GM19023 (cell line): ENCODE results near the gene MAP3K13.

Source experiments
- ATAC-seq: cut with Tn5 transposase; IDR thresholded peaks from one replicate; pipeline ENCODE4 v1.9.1; 2021; ENCODE audit warnings: mild to moderate bottlenecking, moderate library complexity; ENCODE audit not compliant: unreplicated experiment

Gene MAP3K13, protein sequence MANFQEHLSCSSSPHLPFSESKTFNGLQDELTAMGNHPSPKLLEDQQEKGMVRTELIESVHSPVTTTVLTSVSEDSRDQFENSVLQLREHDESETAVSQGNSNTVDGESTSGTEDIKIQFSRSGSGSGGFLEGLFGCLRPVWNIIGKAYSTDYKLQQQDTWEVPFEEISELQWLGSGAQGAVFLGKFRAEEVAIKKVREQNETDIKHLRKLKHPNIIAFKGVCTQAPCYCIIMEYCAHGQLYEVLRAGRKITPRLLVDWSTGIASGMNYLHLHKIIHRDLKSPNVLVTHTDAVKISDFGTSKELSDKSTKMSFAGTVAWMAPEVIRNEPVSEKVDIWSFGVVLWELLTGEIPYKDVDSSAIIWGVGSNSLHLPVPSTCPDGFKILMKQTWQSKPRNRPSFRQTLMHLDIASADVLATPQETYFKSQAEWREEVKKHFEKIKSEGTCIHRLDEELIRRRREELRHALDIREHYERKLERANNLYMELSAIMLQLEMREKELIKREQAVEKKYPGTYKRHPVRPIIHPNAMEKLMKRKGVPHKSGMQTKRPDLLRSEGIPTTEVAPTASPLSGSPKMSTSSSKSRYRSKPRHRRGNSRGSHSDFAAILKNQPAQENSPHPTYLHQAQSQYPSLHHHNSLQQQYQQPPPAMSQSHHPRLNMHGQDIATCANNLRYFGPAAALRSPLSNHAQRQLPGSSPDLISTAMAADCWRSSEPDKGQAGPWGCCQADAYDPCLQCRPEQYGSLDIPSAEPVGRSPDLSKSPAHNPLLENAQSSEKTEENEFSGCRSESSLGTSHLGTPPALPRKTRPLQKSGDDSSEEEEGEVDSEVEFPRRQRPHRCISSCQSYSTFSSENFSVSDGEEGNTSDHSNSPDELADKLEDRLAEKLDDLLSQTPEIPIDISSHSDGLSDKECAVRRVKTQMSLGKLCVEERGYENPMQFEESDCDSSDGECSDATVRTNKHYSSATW

DNA sequence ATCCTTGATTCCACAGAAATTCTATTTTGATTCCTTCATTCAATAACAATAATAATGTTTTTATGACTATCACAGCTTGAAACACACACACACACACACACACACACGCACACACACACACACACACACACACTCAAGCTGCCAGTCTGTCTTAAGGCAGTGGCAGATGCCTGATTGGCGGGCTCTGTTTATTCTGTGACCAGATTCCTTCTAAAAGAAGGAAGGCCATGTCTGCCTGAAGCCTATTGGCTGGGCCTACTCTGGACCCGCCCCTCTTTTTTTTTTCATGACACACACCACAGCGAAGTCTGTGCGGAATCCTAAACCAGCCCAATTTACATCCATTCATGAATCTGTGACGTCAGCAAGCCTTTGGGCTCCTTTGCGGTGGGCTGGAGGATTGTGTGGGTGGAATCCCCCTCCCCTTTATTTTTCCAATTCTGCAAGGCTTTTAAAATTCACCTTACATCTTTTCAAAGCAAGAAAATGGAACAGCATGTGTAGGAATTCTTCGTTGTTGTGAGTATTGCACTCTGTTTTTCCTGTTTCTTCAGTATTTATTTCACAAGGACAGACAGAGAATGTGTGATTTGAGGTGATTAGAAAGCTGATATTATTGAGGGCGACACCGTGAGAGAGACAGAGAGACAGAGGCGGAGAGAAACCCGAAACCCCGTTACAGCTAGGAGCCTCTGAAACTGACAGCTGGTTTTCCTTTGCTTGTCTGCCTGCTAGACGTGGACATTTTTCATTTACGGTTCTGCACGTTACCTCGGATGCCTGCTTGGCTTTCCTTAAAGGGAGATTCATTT, at the start of gene MAP3K13:
Gene MAP3K13, plus strand, starts transcription at position 287 of the 812 bp plus-strand sequence. CDS start 65,446 bp downstream, outside the sequence.
- ATAC-seq: peak; percentile 98

DNA sequence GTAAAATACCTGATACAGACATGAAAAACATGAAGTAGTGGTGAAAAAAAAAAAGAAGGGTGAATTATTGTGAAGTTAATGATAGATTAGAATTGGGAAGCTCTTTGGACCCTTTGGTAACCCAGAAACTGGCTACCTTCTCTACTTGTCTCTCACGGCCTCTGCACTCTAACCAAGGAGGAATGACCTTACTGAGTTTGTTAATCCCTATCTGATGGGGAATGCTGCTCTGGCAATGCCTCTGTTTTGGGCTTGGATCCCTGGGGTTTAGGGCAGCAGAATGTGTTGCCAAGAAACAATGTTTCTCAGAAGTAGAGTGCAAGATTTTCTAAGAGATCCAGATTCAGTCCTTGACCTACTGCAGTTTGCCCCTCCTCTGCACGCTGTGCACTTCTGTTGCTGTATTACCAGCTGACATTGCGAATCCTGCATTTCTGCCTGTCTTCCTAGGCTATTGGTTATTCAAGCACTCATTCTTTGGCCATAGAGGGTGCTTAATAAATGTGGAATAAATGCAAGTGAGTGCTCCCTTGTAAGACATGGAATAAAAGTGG, 49.2 kb upstream of the MAP3K13 start:
- ATAC-seq: no peak

DNA sequence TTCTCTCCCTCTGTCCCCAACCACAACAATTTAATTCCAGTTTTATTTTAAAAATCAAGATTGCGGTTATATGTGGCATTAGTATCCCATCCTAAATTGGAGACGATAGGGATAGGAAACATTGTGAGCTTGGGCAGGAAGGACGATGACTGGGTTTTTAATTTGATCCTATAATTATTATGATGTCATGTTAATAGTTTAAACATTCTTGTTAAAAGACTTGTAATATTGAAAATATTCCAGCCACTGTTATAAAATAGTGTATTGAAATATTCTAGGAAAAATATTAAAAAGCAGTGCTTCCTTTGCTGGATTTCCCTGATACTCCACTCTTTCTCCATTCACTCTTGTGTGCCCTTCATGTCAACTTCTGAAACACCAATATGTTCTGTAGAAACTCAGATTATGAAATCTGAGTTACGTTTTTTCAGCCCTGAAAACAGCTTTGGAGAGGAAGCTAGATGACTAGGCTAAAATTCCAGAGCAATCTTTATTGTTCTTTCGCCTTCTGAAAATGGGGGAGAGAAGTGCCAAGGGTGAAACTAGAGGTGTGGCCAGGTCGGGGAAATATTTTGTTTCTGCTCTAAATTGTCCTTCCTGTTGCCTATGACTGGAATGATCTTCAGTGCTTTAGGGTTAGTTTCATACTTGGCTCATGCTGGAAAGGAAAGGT, 46.1 kb upstream of the MAP3K13 start:
- no peak for ATAC-seq

DNA sequence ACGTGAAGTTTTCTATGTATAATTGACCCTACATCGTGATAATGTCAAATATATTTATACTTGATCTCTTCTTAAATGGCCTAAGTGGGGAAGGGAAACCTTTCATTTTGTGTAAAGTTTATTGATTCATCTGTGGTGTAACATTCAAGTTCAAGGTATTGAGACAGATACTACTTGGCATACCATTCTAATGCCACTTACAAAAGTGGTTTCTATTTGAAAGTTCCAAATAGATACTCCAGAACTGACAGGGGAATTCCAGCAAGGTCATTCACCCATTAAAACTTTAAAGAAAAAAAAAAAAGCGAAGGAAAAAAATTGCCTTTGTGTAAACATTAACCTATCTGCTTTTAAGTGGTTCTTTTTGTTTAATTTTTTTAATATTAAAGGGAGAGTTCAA, 45.3 kb upstream of the MAP3K13 start:
- ATAC-seq: no peak

DNA sequence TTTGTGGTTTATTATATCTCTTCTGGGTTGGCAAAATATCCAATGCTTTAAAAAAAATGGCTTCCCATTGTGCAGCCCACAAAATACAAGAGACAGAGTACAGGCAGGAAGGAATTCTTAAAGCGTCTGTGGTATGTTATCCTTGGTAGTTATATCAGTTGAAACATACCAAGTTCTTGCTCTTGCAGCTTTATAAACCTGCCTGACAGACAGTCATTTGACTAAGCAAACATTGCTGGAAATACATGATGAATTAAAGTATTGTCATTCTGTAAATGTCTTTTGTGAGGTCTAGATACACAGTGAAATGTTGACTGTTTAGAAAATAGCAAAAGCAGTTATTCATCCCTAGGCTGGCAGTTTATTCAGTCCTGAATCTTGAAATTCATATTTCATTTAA, 44.8 kb upstream of the MAP3K13 start:
- no peak for ATAC-seq

DNA sequence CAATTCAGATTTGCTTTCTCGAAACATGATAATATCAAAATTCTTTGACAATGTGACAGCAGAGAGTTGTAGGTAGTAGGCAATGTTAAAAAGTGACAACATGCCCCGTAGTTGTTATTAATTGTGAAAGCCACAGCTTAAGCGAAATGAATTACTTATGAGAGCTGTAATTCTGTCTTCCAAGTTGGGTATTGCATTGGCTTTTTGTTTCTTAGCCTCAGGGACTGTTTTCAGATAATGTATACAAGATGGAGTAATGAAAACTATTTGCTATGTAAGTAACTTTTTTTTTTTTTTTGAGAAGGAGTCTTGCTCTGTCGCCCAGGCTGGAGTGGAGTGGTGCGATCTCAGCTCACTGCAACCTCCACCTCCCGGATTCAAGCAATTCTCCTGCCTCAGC, 43.1 kb upstream of the MAP3K13 start:
- no peak for ATAC-seq

DNA sequence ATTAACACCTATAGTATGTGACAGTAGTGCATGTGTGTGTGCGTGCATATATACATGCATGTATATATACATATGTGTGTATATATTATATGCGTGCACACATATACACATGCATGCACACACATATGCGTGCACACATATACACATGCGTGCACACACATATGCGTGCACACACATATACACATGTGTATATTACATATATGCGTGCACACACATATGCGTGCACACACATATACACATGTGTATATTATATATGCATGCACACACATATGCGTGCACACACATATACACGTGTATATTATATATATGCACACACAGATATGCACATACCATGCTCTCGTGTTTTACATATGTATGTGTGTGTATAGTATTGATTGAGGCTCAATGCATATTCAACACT, 42.0 kb upstream of the MAP3K13 start:
- no peak for ATAC-seq

DNA sequence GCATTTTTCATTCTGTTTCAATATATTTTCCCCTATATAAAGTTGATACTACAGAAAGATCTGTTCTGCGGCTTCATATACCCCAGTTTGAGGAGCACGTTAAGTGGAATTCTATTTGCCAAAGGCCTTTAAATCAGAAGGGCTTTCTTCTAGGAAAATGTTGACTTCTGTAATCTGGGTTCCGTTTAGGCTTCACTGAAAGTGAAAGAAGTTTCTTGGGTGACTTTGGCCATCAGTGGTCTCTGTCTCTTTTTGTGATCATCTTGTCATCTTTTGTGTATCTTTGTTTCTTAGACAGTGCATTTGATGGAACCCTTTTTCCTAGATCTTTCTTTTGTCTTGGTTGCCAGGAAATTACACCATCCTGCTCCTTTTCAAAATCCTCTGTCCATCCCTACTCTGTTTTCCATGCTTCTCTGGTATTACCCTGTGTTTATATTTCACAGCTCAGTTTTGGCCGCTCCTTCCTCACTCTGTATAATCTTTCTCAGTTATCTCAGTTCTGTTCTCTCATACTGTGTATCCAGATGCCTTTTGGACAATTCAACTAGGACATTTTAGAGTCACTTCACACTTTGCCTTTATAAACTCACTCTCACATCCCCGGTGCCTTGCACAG, 40.7 kb upstream of the MAP3K13 start:
- ATAC-seq: no peak

DNA sequence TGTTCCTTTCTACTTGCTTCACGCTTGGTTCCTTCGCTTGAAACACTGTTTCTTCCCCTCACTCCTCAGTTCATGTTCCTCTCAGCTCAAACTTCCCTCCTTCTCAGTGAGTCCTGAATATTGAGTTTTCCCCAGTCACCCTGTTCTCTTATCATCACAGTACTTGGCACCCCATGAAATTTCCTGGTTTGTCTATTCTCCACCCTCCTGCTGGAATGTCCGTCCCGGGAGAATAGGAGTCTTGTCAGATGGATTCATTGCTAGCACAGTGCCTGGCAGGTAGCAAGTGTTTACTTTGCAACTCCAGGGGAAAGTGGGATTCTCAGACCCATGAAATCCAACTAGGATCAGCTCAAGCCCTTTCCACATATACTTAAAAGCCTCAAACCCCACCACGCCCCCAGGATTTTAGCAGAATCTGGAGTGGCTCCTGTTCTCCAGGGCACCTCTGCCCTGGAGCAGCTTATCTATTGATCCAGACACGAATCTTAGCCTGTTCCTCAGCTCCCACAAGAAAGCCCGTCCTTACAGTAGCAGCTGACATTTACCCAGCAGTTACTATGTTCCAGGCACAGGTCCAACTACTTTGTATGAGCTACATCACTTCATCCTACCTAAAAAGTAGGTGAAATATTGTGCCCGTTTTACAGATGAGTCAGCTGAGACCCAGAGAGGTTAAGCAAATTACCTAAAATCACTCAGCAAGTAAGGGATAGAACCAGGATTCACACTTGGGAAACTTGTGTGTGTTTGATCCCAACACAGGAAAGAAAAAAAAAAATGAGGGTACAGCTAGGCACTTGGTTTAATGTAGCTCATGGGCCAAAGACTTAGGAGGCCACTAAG, 36.8 kb upstream of the MAP3K13 start:
- no peak for ATAC-seq

DNA sequence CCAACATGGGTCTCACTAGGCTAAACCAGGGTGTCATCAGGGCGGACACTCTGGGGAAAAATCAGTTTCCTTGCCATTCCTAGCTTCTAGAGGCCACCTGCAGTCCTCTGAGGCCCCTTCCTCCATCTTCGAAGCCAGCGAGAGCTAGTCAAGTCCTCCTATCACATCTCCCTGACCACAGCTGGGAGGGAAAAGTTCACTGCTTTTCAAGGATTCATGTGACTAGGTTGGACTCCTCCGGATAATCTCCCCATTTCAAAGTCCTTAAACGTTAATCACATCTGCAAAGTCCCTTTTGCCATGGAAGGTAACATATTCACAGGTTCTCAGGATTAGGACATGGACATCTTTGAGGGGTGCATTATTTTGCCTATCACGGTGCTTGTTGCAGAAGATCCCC, 35.9 kb upstream of the MAP3K13 start:
- no peak for ATAC-seq

DNA sequence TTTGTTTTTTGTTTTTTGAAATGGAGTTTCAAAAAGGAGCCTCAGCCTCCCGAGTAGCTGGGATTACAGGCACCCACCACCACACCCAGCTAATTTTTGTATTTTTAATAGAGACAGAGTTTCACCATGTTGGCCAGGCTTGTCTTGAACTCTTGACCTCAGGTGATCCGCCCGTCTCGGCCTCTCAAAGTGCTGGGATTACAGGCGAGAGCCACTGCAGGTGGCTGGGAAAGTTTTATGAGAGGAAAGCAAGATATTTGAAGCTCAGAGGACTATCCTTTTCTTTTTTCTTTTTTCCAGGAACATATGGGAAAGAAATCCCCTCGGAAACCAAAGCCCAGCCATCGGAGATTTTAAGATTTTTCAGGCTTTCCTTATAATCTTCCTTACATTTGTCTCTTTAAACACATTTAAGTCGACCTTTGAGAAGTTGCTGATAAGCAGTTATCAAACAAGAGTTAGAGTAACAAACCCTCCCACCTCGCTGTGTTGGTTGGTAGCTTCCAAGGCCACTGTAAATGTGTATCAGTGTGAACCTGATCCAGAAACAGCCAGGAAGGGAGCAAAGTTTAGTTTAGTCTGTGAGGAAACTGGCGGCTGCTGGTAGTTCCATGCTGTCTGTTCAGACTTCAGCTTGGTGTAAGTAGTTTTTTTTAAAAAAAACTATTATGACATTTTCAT, 34.5 kb upstream of the MAP3K13 start:
- ATAC-seq: no peak

DNA sequence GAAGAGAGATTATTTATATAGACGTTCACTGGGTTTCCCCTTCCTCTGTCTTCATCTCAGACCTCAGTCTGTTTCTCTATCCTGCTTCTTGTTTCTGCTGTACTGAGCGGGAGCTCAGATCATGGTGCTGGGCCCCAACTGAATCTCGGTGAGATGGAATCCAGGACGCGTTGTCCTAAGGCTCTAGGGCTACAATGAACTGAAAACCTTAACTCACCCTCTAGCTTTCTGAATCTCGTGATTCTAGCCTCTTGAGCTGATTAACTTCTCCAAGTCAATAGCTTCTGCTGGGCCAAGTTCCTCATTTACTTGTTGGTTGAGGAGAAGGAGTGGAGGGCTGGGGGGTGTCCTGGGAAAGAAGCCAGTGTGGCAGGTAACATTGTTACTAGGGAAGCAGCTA, 32.7 kb upstream of the MAP3K13 start:
- no peak for ATAC-seq

DNA sequence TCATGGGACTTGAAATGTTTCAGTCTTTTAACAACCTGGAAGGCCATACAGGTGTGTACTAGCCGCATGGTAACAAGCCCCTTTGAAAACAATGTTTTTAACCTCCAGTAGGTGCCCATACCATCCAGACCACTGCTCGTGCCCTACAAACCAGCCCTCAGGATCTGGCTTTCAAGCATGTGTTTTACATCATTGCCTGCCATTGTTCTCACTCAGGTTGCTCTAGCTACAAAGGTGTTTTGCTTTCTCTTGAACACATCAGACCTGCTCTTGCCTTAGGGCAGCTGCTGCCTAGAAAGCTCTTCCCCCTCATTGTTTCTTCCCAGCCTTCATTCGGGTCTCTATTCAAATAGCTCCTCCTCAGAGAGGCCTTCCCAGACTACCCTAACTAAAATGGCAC, 32.3 kb upstream of the MAP3K13 start:
- no peak for ATAC-seq

DNA sequence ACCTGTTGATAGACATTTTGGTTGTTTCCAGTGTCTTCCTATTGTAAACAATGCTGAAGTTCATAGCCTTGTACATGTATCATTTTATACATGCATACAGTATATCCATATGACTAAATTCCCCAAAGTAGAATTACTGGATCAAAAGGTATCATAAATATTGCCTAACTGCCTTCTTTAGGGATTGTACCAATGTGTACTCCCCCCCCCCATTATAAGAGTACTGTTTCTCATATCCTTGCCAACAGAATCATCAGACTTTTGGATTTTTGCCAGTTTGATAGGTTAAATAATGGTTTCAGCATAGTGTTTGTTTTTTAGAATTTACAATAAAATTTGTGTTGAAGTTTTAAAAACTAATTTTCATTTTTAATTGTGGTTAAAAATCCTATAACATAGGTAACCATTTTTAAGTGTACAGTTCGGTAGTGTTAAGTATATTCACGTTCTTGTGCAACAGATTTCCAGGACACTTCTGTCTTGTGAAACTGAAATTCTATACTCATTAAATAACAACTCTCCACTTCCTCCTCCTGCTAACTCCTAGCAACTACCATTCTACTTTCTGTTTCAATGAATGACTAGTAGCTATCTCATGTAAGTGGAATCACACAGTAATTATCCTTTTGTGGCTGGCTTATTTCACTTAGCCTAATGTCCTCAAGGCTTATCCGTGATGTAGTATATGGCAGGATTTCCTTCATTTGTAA, 30.8 kb upstream of the MAP3K13 start:
- peak; percentile 72 for ATAC-seq

DNA sequence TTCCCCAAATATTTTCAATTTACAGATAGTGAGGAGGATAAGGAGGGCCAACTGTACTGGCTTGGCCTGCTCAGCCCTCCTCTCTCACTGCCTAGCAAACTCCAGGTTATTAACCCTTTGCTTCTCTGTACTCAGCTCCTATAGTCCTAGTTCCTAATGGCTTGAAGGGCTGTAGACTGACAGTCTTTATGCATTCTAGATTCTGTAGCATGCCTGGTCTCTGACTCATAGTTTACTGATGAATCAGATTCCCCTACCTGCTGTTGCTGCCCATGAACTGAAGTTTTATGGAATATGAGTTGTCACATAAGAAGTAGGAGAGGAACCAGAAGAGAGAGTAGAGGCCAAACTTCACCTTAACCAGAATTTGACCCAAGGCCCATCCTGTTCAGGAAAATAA, 27.1 kb upstream of the MAP3K13 start:
- no peak for ATAC-seq

DNA sequence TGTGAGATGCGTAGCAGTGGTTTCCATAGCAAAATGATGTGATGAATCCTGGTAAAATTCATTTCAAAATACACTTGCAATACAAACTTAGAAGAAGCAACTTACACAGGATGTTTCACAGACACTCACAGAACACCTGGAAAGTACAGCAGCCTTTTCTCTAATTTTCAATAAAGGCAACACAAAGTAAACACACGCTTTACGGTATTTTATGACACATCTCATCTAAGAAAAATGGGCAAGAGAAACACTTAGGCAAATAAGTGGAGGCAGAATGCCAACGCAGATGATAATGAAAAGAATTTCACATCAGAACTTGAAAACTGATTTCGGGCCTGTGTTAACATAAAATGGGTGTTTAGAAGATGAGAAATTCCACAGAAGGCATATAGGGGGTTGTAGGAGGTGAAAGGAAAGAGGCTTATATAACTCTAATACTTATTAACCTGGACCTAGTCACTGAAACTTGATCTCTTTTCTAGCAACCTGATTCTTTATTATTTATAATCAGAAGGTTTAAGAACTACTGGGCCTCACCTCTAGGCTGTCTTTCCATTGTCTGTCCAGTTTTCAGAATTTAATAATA, 25.6 kb upstream of the MAP3K13 start:
- ATAC-seq: no peak

DNA sequence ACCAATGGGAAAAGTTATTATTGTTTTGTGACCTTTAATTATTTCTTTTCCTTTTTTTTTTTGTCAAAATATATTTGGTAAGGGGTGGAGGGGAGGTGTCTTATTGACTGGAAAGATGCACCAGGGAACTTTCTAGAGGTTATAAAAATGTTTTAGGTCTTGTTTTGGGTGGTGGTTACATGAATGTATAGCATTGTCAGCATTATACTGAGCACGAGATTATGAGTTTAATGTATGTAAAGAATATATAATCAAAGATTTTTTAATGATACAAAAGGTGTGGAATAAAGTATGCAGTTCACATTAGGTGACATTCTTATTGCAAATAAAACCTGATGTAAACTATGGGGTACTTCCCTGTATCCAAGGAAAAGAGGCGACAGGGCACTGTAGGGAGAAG, 23.0 kb upstream of the MAP3K13 start:
- ATAC-seq: no peak
